Measurements from ENCODE around the gene EIPR1. TPM values are rescaled to one million over a fixed set of nuclear protein-coding genes. Genes with fewer than 3 reads are reported as not detected.
"Not testable (repeated sequence)": the region's sequence is repeated elsewhere in the genome, so short reads cannot be mapped to it uniquely, and the experiment has no call there.

EIPR1 gene
- total RNA-seq, 1 donor from 2014 or later, result 52.9 TPM

DNA sequence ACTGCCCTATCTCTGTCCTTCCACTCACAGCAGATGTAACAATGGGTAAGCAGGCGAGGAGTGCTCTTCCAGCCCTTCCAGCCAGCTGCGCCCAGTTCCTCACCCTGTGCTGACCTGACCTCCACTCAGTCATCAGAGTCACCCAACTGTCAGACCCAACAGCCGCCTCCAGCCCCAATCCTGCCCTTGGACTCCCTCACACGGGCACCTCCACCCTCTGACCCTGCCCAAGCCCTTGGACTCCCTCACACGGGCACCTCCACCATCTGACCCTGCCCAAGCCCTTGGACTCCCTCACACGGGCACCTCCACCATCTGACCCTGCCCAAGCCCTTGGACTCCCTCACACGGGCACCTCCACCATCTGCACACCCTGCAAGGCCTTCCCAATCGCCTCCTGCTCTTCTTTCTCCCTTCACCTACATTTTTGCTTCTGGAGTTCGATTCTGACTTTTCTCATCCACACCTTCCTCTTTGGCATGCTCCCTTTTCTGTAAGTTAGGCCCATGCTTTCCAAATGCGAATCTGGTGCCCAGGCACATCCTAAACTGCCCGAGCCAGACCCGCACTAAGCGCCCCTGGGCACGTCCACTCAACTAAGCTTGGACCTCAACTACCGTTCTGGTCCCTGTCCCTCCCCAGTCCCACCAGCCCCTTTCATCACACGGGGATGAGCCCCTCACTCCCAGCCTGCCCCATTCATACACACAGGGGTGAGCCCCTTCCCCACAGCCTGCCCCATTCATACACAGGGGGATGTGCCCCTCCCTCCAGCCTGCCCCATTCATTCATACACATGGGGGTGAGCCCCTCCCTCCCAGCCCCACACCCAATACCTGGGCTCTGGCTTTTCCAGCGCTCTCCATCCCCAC is 15.9 kb downstream of the EIPR1 start:
- DNase-seq (ENCODE audit: low read depth), result peak; percentile 34

DNA sequence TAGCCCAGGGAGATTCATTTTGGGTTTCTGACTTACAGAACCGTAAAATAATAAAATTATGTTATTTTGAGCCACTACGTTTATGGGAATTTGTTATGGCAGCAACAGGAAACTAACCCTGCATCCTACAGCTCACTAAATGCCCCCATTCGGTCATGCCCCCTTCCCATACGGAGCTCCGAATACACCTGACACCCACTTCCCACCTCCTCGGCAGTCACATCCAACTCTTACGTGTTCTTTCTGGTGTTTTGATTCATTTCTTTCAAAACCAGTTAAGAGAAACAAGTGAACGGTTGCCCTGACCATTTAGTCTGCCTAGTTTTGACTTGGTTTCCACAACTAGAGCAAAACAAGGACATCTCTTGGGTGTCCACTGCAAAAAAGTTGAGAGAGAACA is 19.7 kb downstream of the EIPR1 start:
- no peak for DNase-seq (ENCODE audit: low read depth)

DNA sequence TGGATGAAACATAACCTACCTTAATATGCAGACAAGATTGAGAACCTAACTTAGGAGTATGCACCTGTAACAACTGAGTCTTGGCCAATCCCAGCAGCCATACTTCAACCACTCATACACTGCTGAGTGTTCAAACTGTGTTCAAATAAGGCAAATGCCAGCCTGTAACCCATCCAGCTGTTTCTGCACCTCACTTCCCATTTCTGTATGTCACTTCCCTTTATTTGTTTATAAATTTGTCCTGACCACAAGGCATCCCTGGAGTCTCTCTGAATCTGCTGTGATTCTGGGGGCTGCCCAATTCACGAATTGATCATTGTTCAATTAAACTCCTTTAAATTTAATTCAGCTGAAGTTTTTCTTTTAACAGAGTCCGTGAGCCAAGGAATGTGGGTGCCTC is 20.2 kb downstream of the EIPR1 start:
- not testable (repeated sequence) for DNase-seq (ENCODE audit: low read depth)

DNA sequence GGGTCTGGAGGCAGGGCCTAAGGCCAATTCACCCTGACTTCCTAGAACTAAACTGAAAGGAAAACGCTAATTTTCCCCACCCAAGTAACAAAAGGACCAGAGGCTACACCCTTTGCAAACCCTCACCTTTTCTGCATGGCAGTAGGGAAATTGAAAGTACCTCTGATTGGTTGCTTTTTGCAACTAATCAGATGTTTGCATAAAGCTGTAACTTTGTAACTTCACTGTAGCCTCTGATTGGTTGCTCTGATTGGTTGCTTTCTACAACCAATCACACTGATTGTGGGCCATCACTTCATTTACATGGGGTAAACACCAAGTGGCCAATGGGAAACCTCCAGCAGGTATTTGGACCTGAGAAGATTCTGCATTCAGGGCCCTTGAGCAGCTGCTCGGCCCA is 20.8 kb downstream of the EIPR1 start:
- DNase-seq (ENCODE audit: low read depth), result no peak

DNA sequence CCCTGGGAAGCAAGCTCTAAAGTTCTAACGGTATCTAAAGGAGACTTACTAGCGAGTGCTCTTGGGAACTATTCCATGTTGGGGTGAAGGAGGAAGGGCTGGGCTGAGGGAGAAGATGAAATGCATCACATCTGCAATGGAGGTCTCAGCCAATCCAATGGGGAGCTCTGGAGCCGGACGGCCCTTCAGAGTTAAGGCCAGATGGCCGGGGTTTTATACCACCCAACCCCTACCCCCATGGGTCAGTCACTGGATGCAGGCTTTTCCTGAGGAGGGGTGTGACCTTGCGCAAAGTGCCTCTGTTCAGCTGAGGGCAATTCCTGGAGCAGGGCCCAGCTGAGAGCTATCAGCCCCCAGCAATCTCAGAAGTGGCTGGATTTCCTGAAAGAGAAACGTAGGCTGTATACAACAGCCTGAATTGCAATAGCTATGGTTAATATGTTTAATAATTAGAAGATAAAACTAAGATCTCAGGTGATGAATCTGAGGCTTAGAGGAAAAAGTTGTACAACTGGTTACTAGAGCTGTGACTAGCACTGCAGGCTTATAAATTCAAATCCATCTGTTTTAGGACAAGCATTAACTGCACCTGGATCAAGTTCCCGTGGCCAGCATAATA is 21.6 kb downstream of the EIPR1 start:
- DNase-seq (ENCODE audit: low read depth), result no peak

DNA sequence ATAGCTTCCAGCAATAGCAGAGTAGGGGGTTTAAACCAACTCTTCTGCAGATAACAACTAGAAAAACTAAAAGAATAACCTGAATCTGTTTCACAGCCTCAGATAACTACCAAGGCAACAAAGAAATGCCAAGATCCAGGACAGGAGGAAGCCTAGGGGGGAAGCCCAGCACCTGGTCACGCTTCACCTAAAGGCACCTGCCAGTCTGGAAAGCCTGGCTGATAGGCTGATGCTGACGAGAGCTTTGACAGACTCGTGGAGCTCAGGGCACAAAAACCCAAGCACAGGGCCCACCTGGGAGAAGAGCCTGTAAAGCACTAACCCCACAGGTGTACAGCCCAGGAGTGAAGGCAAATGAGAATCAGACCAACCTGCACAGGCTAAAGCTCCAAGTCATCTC is 22.6 kb downstream of the EIPR1 start:
- DNase-seq (ENCODE audit: low read depth), result no peak

DNA sequence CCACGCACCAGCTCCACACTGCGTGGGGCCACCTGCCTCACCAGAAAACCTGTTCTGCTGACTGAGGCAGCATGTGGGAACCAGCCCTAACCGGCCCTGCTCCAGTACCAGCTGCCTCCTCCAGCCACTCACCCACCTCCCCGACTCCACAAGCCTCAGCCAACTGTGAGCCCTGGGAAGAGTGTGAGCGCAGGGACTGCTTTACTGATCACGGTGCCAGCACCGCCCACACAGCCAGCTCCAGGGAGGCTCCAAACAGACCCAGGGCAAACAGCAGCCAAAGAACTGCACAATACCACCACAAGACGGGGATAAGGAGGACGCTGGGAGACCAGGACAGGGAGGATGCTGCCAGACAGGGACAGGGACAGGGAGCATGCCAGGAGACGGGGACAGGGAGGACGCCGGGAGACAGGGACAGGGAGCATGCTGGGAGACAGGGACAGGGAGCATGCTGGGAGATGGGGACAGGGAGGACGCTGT is 28.4 kb downstream of the EIPR1 start:
- peak; percentile 61 for DNase-seq (ENCODE audit: low read depth)

DNA sequence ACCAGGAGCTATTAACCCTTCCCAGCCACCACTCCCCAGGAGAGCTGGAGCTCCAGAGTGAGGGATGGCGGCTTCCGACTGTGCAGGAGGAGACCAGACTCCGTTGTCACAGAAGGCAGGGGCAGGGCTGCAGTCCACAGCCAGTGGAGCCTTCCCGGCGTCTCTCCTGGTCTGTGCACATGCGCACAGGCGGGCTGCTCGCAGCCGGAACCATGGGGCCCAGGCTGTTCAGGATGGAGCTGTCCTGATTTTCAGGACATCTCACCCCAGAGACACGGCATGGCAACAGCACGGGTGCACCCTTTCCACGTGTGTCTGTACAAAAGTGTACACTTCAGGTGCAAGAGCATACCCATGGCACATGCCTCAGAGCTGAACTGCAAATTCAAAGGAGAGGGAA is 28.9 kb downstream of the EIPR1 start:
- no peak for DNase-seq (ENCODE audit: low read depth)

DNA sequence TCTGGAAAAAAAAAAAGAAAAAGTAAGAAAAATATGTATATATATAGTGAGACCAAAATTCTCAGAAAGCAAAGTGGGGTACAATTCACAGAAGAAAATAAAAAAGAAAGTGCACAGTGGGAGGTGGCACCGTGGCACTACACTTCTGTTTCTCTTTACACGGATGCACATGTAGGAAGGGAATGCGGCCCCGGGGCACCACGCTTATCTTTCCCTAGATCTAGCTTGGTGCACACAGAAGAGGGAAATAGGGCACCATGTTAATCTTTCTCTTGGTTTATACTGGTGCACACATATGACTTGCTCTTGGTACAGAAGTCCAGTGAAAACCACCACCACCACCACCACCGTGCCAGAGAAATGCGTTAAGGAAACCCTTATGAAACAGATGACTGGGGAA is 32.0 kb downstream of the EIPR1 start:
- DNase-seq (ENCODE audit: low read depth), result no peak

DNA sequence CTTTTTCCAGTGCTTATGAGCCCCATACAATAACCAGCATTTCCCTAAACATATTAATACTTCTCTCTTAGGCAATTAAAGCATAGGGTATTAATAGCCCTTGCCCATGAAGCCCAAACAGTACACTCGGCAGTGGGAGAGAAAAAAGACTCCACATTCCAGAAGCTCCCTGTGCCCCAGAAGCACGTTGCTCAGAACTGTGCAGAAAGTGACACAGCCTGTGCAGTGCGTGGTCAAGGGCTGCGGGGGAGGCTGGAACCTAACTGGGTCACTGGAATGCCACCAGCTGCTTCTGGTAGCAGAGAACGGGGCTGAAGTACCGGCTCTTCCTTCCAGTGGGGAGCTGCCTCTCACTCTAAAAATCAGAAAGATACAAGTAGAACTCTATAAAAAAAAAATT is 32.7 kb downstream of the EIPR1 start:
- peak; percentile 89 for DNase-seq (ENCODE audit: low read depth)

DNA sequence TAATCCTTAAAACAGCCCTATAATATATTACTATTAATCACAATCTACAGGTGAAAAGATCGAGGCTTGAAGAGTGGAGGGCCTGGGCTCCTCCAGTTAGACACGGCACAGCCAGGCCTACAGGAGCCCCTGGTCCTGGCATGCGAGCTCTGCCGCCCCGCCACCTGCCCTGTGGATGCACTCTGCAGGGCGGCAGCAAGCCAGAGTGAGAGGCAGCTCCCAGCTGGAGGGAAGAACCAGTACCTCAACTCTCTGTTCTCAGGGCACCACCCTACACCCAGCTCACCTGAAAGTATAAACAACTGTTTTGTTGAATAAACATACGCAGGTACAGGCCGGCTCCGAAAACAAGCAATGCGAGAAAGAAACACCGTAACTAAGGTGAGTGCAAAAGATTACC is 34.6 kb downstream of the EIPR1 start:
- no peak for DNase-seq (ENCODE audit: low read depth)

DNA sequence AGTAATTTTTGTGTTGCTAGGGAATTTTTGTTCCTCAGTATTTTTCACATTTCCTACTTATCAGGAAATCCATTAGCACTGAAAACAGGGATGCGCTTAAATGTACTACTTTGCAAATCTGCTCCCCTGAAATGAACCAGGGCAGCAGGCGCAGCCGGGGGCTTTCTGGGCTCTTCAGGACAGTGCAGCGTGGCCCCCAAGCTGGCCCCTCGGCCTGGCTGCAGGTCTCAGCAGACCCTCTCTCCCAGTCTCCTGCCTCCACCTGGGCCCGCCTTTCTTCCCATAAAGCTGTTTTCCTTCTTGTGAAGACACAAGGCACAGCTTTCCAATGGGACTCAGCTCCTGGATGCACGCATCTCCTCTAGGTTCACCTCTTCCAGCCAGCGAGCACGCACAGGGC is 35.3 kb downstream of the EIPR1 start:
- DNase-seq (ENCODE audit: low read depth), result no peak

DNA sequence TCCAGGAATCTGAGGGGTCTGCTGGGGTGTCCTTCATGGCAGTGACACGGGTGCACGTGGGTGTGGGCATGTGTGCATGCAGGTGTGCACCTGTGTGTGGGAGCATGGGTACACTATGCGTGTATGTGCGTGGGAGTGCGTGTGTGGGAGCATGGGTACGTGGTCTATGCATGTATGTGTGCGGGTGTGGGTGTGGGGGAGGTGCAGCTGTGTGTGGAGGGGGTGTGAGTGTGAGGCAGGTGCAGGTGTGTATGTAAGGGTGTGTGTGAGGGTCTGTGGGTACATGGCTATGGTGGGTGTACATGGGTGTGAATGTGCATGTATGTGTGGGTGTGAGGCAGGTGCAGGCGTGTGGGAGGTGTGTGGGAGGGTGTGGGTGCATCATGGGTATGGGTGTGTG is 36.3 kb downstream of the EIPR1 start:
- no peak for DNase-seq (ENCODE audit: low read depth)

DNA sequence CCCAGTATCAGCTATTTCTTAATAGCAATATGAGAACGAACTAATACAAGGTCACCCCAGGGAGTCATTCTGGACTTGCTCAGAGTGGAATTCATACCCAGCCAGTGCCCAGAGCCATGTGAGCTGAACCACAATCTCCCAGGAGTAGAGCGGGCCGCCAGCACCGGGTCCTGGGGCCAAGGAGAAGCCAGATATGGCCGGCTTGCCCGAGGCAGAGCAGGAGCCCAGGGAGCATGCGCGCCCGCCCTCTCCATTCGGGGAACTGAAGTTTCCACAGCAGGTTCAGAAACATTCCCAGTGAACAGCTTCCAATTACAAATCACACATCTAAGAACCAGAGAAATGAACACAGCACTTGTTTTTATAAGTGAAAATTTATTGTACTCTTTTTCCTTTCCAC is 37.5 kb downstream of the EIPR1 start:
- DNase-seq (ENCODE audit: low read depth), result no peak

DNA sequence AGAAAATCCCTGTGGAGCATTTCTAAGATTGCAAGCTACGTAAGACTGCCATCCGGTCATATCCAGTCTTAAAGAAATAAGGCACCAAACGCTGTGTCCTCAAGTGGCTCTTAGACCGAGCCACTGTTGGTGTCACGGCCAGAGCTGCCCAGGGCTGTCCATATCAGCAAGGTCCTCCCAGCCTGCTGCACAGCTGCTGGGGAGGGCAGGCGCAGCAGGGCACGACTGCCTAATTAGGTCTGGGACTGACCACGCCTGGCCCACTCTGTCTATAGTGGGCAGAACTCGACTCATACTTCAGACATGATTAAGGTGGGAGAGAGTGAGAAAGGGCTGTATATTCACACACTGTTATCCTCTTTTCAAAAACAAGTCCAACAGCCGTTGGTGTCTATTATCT is 39.3 kb downstream of the EIPR1 start:
- DNase-seq (ENCODE audit: low read depth), result peak; percentile 15

DNA sequence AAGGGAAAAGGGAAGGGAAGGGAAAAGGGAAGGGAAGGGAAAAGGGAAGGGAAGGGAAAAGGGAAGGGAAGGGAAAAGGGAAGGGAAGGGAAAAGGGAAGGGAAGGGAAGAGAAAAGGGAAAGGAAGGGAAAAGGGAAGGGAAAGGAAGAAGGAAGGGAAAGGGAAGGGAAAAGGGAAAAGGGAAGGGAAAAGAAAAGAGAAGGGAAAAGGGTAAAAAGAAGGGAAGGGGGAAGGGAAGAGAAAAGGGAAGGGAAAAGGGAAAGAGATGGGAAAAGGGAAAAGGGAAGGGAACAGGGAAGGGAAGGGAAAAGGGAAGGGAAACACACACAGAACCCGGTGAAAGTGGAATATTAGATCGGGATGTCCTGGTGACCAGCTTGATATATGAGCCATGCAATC is 40.8 kb downstream of the EIPR1 start:
- DNase-seq (ENCODE audit: low read depth), result no peak

DNA sequence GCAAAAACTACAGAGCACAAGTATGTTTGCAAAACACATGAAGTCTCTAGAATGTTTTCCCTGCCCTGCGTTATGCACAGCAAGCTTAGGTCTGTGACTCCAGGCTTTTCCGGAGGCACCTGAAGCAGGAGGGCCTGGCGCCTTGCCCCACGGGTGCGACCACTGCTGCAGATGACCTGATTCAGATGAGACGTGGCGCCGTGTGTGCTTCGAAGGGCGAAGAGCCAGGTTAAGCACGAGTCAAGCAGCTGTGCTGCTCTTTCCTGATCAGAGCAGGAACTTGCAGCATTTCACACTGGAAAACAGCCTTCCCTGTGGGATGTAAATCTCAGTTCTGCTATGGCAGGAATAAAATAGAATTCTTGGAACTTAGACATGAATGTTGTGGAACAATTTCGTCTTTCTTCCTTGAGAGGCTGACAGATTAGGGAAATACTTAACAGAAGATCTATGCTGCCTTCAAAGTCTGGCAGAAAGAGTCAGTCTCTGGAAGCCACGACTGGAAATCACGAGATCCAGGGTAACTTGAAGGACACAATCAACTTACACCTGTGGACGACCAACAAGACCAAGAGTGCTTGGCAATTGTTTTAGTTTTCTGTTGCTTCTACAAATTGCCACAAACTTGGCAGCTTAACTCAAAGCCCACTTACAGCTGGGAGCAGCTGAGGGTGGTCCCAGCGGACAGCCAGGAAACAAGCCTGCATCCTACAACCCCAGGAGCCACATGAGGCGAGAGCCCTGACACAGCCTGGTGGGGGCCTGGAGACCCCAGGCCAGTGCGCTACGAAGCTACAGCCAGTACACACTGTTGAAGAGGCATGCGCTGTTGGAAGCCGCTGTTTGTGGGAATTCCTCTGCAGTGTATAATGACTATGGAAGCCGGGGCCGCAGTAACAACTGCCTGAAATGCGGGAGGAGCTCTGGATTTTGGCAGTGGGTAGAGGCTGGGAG is 42.9 kb downstream of the EIPR1 start:
- DNase-seq (ENCODE audit: low read depth), result no peak

DNA sequence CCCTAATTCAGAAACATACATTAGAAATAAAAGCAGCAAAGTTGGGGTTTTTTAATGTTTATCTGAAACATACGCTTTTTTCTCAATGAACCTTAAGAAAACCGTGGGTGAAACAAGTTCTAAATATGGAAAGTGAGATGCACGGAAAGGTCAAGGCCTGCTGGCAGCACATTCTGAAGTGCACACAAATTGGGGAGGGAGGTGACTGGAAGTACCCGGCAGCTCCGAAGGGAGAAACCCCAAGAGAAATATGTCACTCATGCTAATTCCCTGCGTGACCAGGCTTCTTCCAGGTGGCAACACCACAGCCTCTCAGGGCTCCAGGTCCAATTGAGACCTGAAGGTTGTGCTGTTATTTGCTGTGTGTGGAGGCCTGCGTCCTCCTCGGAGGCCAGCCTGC is 45.5 kb downstream of the EIPR1 start:
- no peak for DNase-seq (ENCODE audit: low read depth)

DNA sequence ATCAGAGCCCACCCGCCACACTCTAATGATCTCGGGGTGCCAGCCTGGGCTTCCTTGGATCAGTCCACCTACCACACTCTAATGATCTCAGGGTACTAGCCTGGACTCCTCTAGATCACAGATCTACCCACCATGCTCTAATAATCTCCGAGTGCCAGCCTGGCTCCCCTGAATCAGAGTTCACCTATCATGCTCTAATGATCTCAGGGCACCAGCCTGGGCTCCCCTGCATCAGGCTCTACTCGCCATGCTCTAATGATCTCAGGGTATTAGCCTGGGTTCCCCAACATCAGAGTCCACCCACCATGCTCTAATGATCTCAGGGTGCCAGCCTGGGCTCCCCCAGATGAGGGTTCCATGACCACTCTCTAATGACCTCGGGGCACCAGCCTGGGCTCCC is 48.1 kb downstream of the EIPR1 start:
- no peak for DNase-seq (ENCODE audit: low read depth)

DNA sequence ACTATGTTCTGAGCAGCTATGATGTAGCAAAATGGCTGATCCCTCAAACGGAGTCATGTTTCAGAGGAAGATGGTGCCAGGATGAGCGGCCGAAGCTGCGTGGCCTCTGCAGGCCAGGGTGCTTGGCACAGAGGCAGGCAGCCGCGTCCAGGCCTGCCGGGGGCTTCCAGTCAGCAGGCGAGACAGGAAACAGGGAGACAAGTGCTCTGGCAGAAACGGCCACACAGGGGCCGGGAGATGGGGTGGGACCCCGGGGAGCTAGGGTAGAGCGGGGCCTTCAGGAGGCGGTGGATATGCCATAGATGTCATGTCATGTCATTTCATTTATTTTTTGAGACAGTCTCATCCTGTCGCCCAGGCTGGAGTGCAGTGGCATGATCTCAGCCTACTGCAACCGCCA is 50.7 kb downstream of the EIPR1 start:
- DNase-seq (ENCODE audit: low read depth), result no peak

DNA sequence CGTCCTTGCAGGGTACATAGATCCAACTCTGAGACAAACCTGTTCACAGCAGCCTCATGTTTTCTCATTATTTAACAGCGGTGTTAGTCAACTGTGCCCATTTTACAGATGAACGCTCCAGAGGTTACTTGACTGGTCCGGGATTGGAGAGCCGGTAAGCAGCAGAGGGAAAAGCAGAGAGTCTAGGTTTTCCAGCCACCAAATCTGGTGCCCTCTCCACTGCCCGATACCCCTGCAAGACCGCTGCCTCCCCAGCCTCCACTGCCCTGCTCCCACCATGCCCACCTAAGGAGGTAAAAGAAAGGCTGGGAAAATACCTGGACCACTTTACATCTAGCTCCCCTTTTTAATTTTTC is 51.5 kb downstream of the EIPR1 start:
- no peak for DNase-seq (ENCODE audit: low read depth)

Measured in myocyte (in vitro differentiated cells).